Stimulated activated CD4-positive, alpha-beta T cell treated with anti-CD3 and anti-CD28 coated beads, Interleukin-4, amount 100 ng/mL, for 24 hours (primary cell): Measurements from ENCODE around the gene HID1.
"Not testable (repeated sequence)": the region's sequence is repeated elsewhere in the genome, so short reads cannot be mapped to it uniquely, and the experiment has no call there.

Source experiments
- DNase-seq: peaks from one replicate; pipeline ENCODE4 v3.0.0-alpha.2; 2020

Gene HID1, protein sequence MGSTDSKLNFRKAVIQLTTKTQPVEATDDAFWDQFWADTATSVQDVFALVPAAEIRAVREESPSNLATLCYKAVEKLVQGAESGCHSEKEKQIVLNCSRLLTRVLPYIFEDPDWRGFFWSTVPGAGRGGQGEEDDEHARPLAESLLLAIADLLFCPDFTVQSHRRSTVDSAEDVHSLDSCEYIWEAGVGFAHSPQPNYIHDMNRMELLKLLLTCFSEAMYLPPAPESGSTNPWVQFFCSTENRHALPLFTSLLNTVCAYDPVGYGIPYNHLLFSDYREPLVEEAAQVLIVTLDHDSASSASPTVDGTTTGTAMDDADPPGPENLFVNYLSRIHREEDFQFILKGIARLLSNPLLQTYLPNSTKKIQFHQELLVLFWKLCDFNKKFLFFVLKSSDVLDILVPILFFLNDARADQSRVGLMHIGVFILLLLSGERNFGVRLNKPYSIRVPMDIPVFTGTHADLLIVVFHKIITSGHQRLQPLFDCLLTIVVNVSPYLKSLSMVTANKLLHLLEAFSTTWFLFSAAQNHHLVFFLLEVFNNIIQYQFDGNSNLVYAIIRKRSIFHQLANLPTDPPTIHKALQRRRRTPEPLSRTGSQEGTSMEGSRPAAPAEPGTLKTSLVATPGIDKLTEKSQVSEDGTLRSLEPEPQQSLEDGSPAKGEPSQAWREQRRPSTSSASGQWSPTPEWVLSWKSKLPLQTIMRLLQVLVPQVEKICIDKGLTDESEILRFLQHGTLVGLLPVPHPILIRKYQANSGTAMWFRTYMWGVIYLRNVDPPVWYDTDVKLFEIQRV

GRCh38 chr17:74972107-74972972 is at the start of gene HID1:
TSS of gene HID1 (minus strand) at chr17:74972759. CDS start at chr17:74972656, 103 bp downstream.
- peak; percentile 74 for DNase-seq

GRCh38 chr17:75020331-75021110 is 48.0 kb upstream of the HID1 start:
- no peak for DNase-seq

GRCh38 chr17:75019710-75020109 is 47.2 kb upstream of the HID1 start:
- DNase-seq = no peak

DNA sequence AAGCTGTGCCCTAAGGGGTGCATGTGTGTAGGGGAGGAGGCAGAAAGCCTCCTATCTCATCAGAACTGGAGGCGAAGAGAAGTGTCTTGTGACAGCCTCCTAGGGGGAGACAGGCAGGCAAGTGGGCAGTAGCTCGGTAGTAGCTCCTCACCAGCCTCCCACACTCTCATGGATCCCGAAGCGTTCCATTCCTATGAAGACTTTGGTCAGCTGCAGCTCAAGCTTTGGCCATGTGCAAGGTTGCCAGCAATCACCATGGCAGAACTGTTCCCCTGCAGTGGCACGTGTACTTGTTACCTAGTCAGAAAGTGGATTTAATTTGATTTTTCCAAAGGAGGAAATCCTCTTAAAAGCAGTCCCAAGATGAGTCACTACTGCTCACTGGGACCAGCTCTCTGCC is 46.6 kb upstream of the HID1 start:
- DNase-seq = no peak

GRCh38 chr17:75013092-75013559 is 40.6 kb upstream of the HID1 start:
- no peak for DNase-seq

DNA sequence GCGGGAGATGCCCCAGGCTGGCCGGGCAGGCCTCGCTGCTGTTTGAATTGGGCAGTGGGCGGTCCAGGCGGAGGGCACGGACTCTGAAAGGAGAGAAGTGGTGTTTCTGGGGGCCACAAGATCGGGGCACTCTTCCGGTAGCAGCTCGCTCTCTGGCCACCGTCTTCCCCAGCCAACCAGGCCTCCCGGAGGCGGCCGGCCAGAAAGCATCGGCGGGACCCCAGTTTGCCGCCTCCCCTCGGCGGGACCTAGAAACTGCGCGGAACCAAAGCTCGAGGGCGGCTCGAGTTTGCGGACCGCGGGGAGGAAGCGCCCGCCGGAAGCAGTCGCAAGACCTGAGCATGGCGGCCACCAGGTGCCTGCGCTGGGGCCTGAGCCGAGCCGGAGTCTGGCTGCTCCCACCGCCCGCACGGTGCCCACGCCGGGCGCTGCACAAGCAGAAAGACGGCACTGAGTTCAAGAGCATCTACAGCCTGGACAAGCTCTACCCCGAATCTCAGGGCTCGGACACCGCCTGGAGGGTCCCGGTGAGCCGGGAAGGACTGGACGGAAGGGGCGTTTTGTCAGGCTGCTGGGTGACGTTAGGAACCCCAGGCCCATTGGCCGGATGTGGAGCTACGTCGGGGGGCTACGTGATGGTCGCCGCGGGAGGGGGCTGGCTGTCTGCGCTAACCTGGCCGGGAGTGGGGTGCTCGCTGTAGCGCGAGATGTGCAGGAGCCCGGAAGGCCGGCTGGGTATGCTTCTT is 40.0 kb upstream of the HID1 start, which contains the start of gene MRPL58:
MRPL58 (plus strand) TSS at position 325 of the 746 bp plus-strand sequence; CDS start at position 342, 17 bp downstream.
- DNase-seq = peak; percentile 83

DNA sequence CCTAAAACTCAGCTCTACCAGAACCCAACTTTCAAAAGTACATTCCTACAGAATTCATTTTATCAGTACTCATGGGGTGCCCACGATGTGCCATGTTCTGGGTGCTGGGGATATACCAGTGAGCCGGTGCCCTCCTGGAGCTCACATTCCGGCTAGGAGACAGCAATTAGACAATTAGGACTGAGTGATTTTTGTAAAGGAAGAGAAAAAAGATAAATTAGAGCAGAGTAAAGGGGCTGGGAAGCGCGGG is 39.5 kb upstream of the HID1 start:
- DNase-seq = no peak

DNA sequence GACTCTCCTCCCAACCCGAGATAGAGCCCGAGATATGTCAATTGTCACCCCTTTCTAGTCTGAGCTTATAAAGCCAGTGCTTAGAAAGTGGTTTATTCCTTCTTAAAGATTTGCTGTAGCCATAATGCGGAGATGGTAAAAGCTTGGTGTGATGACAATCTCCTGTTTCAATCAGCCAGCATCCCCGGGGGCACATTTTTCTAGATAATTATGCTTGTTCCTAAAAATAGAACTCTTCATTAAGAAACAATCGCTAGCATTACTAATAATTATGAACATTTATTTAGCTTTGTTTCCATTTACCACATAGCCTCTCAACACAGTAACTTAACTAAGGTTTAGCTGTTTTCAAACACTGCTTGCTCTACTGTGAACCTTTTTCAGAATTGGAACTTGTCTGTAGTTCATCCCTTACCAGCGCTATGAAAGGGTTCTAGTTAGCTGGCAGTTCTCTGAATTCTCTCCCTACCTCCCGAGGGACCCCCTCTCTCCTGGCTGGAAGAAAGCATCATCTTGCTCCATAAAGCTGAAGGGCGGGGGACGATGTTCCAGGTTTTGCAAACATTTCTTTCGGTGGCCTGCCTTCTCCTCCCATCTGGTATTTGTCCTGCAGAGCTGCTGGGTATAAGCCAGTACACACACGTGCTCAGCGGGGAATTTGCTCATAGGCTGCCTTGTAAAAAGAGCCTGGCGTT is 39.0 kb upstream of the HID1 start:
- no peak for DNase-seq

DNA sequence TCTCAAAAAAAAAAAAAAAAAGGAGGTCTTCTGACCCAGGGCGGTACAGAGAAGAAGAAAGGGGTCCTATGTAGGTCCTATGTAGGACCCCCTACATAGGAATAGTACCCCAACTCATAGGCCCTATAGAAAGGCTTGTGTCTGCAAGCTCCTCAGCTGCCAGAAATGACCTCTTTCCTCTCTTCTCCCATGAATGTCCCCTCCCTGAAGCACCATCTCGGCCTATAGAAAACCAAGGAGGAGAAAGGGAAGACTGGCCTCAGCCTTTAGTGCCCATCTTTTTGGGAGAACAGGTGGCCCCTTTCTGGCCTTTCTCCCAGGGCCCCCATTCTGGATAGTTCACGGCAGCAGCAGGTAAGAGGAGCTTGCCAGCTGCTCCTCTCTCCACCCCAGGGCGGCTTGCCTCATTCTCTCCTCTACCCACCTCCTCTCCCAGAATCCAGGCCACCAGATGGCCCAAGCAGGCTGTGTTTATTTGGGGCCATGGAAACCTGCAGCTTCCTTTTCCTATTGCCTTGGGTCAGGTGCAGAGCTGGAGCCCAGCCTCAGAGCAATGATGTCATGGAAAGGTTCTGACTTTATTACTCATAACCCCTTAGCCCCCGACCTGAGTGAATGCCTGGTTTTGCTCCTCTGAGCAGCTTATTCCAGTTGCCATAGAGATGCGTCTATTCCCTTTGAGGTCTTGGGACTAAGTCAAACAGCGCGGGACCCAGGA is 38.3 kb upstream of the HID1 start:
- DNase-seq = no peak

DNA sequence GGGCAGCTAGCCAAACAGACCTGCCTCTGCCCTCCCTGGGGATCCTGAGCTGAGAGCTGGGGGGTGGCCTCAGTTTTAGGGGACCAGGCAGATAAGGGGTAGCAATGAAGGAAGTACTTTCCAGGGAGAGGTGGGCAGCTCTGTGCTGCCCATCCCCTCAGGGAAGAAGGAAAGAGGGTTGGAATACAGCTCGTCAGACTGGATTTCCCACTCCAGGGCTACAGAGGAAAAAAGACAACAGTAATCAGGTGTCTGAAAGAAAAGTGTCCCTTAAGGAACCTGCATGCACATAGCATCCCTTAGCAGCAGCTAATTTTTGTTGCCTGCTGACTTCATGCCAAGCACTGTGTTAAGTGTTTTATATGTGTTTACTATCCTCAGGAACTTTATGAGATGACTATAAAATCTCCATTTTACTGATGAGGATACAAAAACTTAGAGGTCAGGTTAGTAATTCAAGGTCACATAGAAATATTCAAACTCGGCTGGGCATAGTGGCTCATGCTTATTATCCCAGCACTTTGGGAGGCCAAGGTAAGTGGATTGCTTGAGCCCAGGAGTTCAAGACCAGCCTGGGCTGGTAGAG is 36.7 kb upstream of the HID1 start:
- no peak for DNase-seq

DNA sequence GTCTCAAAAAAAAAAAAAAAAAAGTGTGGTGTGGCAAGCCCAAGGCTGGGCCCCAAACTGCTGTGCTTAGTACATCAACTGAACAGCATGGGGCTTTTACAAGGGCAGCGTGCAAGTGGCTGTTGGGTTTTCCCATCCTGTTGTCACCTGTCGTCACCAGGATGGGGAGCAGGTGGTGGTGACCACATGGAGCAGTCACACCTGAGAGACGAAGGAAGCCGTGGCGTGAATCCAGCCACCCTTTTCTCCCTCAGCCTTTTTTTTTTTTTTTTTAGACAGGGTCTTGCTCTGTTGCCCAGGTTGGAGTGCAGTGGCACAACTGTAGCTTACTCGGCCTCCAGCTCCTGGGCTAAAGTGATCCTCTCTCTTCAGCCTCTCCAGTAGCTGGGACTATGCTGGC is 35.8 kb upstream of the HID1 start:
- DNase-seq = no peak

GRCh38 chr17:75006653-75007052 is 34.1 kb upstream of the HID1 start:
- no peak for DNase-seq

GRCh38 chr17:75006084-75006483 is 33.5 kb upstream of the HID1 start:
- not testable (repeated sequence) for DNase-seq

- DNase-seq = no peak
Observed at GRCh38 chr17:75005291-75005690, 32.7 kb upstream of the HID1 start.

DNA sequence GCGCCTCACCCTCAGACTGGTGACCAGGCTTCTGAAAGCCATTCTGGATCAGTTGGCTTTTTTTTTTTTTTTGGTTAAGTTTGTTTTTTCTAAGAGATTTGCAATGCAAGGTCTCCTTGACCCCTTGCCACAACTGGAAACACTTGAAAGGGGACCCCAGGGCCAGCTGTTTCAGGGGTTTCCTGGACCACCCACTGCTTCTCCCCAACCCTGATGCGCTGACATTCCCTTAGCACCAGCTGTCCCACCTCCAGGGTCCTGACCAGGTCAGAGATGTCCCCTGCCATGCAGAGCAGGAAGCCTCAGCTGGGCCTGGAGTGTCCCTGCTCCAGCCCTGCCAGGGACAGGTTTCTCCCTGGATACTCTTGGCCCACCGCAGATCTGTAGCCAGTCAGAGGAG is 31.8 kb upstream of the HID1 start:
- DNase-seq = no peak

- no peak for DNase-seq
Observed at GRCh38 chr17:75003957-75004355, 31.4 kb upstream of the HID1 start.

- DNase-seq = no peak
Observed at GRCh38 chr17:75003070-75003956, 30.8 kb upstream of the HID1 start.

DNA sequence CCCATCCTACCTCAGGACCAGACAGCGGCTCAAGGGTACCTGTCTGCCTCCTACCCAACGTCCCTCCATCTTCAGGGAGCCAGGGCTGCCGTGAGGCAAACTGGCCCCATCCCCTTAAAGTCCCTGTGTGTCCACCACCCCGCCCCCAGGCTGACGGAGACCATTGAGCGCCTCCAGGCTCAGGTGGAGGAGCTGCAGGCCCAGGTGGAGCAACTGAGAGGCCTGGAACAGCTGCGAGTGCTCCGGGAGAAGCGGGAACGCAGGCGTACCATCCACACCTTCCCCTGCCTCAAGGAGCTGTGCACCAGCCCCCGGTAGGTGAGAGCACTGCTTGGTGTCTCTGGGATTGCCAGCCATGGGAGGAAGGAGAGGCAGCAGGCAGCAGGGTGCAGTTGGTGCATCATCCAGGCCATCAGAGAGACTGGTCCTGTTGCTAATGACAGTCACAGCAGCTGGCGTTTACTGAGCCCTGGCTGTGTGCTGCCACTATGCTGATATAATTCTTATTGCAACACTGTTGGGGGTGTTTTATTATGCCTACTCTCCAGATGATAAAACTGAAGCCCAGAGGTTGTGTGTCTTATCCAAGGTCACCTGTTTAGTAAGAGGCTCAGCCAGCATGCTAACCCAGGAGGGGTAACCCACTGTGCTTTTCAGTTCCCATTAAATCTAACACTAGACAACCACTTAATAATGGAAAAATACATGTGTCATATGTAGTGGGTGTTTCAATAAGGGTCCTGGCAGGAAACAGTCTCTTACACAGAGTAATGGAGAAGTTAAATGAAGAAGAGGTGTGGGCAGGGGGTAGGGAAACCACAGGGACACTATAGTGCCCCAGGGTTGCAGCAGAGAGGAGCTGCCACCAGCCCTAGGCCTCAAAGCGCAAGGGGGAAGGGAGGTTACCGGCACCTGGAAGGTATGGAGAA is 29.6 kb upstream of the HID1 start:
- no peak for DNase-seq
